GM19240 (cell line): ENCODE measurements around the gene PARD3B.

ENCODE experiments used
- DNase-seq: peaks from one replicate; pipeline ENCODE4 v3.0.0; 2011; ENCODE audit warnings: low spot score; ENCODE audit not compliant: insufficient read length

The PARD3B gene

DNA sequence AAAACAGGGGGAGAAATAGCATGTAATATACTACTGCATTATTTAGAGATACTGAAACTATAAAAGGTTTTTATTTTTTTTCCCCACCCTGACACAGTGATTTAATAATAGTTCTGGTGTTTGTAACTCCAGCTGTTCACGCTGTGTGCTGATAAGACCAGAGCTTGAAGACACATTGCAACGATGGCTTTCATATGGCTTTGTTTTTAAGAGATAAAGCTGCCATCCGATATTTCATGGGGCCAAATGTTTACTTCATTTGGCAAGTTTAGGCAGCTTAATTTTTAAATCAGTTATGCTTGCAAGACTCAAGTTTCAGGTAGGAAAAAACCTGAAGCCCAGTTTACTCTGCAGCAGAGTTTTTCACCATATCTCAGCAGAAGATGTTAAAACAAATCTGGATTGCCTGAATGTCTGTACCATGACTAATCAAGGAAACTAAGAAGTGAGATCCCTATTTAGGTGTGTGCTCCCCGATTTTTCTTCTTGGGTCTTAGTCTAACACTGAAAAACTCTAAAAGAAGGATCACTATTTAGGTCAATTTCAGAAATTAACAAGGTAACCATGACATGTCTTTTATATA is 508.6 kb downstream of the PARD3B start:
- no peak for DNase-seq

DNA sequence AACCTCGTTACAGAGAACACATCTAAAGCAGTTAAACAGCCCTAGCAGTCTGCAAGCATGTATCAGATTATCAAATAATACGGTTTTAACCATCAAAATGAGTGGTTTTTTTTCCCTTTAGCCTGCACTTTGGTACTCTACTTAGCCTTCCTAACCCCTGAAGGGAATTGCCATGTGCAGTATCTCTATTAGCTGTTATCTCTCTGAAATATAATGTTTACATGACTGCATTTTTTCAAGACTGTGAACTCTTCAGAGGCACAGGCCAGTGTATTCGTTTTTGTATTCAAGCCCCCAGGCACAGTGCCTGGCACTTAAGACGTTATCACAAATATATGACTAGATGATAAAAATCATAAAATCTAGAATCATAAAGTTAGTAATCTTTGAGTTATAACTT is 509.5 kb downstream of the PARD3B start:
- DNase-seq, result no peak

DNA sequence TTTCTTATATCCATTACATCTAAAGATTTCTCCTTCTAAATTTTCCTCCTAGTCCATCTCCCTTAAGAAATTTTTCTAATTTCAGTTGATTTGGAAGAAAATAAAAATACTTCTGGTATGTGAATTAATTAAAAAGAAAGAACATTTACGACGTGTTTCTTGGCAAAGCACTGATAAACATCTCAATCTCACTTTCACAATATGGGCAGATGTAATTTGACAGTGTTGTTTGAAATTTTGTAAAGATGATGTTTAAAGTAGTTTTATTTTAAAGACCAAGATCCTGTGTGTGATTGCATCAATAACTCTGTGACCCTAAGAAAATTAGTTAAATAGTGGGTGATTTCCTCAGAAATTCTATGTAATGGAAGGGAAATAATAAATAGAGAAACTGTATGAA is 510.0 kb downstream of the PARD3B start:
- no peak for DNase-seq

DNA sequence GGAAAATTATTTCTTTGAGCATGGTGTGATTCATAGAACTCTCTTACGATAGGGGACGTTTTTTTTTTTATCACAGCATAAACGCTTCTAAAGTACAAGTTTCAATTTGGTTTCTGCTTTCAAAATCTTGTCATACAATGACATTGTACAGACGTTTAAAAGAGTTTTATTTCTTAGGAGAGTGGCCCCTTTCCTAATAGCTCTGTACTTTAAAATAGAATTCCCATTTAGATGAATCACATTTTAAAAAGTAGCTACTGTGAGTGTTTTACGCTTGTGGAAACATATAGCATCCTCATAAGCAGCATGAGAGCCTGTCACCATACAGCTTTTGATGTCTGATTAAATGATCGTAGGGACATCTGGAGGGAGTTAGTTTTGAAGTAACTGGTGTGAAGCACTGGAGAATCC is 510.9 kb downstream of the PARD3B start:
- no peak for DNase-seq

DNA sequence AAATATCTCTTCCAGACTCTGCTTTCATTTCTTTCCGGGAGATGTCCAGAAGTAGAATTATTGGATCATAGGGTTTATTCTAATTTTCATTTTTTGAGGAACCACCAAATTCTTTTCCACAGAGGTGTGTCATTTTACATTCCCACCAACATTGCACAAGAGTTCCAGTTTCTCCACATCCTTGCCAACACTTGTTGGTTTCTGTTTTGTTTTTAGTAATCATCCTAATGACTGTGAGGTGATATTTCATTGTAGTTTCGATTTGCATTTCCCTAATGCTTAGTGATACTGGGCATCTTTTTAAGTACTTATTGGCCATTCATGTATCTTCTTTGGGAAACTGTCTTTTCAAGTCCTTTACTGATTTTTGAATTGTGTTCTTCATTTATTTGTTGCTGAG is 513.1 kb downstream of the PARD3B start:
- DNase-seq, result no peak

DNA sequence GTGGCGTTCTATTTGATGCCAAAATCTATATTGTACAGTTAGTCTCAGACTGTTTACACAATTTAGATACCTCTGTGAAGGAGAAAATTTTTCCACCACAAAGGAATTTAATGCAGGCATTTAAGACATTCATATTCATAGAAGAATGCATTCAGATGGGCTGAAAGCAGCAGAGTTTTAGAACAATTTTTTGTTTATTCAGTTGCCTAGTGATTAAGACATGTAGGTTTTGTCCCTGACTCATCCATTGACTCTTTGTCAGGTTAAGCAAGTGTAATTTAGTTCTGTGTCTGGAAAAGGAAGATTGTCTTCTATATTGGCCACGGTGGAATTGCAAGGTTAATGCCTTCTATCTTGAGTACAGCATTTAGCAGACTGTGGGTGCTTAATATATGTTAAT is 515.0 kb downstream of the PARD3B start:
- DNase-seq, result no peak

DNA sequence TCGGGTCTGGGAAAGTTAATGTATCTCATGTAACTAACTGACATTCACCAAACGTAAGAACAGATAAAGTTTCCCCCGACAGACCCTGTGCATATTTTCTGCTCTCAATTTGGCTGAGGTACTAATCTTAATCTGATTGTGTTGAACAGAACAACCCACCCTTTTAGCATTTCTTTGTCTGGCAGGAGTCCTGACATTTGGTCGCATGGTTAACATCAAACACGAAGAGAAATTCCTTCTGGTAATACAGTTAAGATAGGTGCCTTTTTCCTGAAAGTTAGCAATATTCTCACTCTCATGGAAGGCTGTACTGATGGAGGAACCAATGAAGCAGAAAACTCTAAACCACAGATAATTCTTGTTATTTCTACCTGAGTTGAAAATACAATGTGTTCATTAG is 520.8 kb downstream of the PARD3B start:
- no peak for DNase-seq

DNA sequence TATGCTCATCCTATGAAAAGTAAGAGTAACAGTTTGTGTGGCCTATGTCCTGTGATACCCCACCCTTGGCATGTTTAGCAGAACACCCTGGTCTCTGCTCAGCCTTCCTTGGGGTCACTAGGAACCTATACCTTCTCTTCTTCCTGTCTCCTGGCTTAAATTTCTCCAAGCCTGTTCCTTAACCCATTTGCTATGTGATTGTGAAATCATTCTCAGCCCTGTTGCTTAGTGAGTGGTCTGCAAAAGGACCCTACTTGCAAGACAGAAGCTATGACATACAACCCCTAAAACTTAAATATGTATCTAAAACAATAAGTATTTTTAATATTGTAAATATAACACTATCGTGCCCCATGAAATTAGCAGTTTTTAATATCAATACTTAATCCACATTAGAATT is 524.7 kb downstream of the PARD3B start:
- DNase-seq, result no peak

DNA sequence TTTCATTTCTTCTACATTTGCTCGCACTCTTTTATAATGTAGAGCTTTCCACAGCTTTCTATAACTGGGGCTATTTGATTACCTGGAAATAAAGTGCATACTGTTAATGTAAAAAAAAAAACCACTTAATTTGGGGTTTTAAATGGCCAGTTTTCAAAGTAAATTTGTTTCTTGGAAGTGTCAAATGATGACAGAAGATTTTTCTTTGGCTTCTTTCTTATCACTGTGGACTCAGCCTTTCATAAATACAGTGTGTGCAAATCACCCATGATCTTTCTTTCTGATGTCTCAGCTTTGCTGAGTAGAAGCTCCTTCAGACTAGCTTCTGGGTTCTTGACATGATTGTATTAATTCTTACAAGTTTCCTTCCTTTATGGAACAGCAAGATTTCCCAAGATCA is 525.6 kb downstream of the PARD3B start:
- DNase-seq, result no peak

DNA sequence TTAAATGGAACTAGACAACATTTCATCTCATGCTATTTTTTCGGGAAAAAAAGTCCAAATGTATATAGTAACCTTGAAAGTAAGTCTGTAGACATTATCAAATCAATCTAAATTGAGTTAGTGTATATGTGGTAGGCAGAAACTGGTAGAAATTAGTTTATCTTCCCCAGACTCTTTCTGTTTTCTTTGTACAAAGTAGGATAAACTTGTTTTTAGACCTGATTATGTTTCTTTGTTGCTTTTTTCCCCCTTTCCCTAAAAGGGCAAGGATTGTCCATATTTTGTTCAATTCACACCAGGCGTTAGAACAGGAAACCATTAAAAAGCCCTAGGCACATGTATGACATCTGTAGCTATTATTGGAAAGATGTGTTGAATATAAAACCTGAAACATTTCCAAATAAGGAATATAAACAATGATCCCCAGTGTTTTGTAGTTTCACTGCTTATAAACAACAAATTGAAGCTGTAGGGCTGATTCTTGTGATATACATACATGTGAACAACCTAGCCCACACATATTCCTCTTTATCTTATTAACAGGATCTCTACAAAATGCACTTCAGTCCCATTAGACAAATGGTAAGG is 528.3 kb downstream of the PARD3B start:
- DNase-seq, result no peak

DNA sequence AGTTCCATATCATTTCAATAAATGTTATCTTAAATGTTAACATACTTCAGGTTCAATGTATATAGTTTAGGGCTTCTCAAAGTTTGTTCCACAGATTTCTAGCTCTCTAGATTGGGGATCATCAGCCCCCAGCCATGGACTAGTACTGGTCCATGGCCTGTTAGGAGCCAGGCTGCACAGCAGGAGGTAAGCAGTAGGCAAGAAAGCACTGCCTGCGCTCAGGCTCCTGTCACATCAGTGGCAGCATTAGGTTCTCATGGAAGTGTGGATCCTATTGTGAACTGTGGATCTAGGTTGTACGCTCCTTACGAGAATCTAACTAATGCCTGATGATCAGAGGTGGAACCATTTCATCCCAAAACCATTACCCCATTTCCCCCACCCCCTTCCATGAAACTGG is 531.1 kb downstream of the PARD3B start:
- no peak for DNase-seq

DNA sequence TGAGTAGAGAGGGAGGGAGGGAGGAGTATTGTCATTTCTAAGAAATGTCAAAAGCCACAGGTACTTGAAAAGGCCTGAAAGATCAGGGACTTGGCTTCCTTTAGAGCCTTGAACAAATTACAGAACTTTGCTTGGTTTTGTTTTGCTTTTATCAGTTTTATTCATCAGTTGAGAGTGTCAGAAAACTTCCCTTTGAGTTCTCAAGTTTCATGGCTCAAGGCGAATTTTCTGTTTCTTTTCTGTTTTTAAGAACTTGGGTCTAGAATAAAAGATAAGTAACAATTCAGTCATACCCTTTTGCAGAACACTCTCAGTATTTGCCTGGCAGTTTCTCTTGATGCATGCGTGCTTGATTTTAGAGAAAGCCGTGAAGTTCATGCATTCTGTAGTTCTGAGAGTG is 531.9 kb downstream of the PARD3B start:
- no peak for DNase-seq

DNA sequence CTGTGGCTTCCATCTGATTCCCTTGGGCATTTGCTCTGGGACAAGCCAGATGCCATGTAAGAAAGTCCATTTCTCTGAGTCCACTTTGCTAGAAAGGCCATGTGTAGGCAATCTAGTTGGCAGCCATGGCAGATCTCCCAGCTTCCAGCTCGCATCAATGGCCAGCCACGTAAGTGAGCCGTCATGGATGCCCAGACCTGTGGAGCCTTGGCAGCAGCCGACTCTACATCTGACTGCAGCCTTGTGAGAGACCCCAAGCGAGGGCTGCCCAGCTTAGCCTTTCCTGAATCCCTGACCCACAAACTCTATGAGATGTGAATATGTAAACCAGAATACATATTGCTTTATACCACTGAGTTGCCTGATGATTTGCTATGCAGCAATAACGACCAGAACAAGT is 533.5 kb downstream of the PARD3B start:
- no peak for DNase-seq

DNA sequence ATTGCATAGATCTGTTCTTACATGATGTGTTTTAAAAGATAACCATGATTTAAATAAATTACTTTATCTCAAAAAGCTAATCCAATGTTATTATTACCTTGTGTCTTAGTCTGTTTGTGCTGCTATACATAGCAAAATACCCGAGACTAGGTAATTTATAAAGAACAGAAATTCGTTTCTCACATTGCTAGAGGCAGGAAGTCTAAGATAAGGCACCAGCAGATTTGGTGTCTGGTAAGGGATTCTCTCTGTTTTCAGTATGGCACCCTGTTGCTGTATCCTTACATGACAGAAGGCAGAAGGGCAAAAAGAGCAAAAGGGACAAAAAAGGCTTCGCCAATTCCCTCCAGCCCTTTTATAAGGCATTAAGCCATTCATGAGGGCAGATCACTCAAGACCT is 533.9 kb downstream of the PARD3B start:
- no peak for DNase-seq

DNA sequence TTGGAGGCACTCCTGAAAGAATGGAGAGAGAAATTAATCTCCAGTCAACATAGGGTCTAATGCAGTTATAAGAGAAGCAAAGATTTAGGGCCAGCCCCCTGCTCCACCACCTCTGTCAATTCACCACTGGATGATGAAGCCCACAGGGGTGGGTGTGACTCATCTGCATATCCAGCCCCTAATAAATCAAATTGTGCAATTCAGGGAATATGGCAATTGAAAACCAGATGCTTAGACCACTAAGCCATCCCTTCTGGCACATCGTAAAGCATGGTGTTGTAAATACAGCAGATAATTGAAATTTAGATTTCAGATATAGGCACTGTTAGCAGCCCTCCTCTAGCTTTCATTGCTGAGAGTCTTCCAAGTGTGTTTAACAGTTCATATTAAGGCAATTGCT is 541.4 kb downstream of the PARD3B start:
- no peak for DNase-seq

DNA sequence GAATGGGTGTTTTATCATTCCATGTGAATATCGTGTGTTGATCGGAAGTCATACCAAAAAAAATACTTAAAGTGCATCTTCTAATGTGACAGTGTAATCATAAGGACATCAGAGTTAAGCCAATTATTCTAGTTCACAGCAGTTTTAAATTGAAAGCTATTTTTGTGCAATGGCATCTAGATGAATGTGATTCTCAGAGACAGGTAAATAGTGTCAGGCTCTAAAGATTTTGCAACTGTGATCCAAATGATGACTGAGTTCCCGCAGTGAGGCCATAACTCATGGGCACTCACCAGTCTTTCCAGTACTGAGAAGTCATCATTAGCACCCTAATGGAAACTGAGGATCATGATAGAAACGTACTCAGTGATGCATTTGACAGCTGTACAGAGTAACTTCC is 542.6 kb downstream of the PARD3B start:
- no peak for DNase-seq

DNA sequence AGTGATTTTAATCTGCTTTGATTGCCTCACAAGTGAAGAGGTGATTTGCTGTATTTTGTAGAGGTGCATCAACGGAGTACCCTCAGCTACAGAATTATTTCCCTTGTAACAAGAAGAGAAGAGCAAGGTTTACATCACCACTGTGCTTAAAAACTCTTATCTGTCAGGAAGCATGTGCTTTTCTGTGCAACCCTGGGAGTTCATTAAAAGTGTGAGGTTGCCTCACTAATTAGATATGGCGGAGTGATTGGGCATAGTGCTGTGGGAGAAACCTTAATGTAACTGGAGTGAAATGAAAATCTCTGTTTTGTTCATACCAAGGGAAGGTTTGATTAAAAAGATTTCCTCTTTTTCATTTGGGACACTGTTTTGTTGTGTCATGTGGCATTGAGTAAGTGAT is 544.7 kb downstream of the PARD3B start:
- no peak for DNase-seq

DNA sequence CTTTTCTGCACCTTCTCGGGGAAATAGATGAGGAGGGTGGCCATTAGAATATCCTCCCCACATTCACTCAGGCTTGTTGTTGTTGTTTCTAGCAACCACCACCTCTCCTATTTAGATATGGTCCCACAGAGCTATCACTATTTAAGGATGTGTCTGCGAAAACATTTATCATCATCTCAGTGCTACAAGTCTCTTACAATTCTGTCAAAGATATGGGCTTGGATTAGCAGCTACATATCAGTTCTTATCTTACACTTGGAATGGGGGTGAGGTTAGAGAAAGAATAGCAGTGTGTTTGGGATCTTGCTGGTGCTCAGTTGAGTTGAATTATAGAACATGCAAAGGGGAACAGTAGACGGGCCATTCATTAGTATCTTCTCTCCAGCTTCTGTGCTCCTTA is 546.1 kb downstream of the PARD3B start:
- no peak for DNase-seq

DNA sequence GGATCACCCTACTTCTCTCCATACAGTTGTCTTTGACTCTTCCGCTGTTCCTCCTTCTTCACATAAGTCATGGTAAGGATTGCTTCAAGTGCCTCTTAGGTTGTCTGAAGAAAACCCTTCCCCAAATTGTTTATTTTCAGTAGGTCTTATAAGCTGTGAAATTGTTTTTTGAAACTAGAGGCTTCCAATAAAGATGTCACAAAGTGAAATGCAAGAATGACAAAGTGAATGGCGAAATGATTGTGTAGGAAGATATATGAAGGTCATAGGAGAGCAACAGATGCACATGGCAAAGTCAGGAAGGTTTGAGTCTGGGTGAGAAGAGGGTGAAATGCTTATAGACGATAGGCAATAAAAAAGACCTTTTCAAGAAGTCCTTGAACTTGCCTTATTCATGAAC is 548.8 kb downstream of the PARD3B start:
- DNase-seq, result no peak

DNA sequence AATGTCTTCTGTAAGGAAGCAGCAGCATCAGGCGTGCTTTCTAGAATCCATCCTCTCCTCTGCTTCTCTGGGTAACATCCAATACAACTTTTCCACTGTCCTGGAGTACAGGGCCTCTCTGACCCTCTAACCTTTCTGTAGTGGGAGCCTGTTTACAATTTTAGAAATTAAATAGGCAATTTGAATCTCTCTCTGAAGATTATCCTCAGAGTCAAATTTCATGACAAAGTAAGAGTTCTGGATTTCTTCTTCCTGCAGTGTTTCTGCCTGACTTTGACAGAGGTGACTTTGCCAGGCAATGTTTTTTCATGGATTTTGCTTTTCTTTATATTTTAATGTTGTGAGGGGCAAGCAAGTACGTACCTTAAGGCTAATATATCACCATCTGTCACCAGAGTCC is 558.4 kb downstream of the PARD3B start:
- no peak for DNase-seq

DNA sequence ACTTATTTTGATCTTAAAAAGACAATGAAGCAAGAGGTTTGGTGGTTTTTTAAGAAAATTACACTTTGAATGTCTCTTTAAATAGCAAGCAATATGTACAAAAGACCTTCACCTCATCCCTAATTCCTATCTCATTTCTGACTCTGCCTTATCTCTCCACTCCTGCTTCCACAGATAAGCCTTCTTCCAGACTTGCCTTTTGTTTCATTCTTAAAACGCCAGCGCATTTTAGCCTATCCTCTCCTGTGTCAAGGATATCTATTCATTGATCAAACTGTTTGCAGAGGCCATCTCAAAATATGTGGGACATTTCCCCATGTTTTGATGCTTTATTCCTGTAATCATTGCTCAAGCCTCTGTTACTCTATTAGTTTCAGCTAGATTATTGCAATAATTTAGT is 562.5 kb downstream of the PARD3B start:
- DNase-seq, result no peak

DNA sequence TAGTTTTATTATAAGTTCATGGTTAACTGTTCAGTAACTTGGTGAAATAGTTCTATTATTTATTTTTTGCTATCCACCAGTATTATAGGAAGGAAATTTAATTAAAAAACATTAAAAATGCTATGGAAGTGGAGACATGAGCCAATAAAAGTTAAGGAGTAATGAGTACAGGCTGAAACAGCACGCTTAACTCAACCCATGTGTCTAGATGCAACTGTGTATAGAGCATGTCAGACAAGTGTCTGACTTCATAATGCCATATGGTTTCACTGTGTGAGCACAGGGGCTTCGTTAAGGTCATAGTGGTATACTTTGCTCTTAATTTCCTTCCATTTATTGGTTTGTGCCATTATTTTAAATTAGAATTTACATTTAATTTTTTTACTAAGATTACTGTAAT is 570.2 kb downstream of the PARD3B start:
- DNase-seq, result no peak

DNA sequence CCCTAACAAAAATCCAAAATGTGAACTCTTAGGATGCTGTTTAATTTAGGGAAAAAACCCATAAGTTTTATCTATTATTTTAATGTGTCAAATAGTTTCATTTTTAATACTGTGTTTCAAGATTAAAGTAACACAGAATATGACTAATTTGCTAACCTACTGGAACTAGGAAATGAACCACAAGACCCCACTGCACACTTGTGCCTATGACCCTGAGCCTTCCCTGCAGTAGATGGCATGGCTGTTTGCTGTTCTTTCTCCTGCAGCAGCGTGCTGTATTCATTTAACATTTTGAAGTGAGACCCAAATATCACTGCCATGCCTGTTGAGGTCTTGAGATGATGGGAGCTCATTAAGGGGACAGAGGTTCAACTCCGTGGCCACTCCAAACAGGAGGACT is 571.9 kb downstream of the PARD3B start:
- no peak for DNase-seq

DNA sequence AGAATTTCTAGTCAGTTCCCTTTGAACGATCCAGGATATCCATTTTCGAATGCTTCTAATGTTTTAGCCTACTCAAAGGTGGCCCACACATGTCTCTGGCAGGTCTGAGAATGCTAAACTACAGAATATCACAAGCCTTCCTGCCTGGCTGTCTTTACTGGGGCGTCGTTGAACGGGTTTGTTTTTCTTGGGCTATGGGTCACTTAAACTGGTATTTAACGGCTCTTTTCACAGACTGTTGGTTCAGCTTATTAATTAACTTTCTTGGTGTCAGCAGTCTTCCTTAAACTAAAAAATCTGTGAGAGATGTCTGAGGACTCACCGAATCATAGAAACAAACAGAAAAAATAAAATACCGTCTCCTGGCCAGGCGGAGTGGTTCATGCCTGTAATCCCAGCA is 573.9 kb downstream of the PARD3B start:
- no peak for DNase-seq
